ENCODE data around the gene CNTNAP5.

The CNTNAP5 gene

DNA sequence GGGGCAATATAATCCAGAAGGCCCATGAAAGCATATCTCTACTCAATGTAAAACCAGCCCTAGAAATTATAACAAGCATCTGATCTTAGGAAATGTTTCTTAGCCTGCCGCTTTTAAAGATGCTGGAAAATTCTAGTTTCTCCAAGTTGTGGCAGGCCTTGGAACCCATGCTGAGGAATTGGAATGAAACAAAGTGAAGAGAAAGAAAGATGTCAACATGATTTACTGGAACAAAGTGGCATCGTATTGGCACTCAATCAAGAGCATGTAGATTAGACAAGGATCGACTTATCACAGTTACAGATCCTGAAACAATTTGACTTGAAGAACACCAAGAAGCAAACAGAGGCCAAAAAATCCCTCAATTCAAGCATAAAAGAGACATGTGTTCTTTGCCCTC, 28.7 kb downstream of the CNTNAP5 start:
- Histone ChIP-seq H3K27me3 (ENCODE audit: insufficient read depth, low read length) (no peaks in the 10 kb centered on the region), H2AFZ (ENCODE audit: low read length, unreplicated experiment) (no peak overlapping the region), H3K4me3 (ENCODE audit: low read depth, low read length) (no peak overlapping the region), H3K27ac (ENCODE audit: low read depth, low read length) (no peak overlapping the region), H3K36me3 (ENCODE audit: insufficient read depth, low read length) (no peaks in the 10 kb centered on the region), H3K79me2 (ENCODE audit: control insufficient read depth, insufficient read depth, low read length, unreplicated experiment) (no peaks in the 10 kb centered on the region), H3K4me1 (ENCODE audit: control insufficient read depth, insufficient read depth, low read length, unreplicated experiment) (no peaks in the 10 kb centered on the region)

DNA sequence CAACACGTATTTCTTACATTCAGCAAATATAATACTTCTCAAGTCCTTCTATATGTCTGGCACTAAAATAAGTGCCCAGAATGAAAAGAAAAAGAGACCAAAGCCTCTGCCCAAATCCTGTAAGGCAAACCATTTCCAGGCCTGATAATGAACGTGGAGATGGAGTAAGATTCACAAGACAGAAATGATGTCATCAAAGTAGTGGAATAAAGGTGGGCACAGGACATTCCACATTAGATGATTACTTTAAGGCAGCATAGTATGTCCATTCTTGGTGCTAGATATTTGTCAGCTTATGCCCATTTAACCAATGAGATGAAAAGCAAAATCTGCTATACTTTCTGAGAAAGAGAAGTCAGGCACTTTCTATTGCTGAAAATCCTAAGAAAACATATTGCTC, 38.5 kb downstream of the CNTNAP5 start:
- H3K27ac ChIP-seq (ENCODE audit: low read depth, low read length): no peak overlapping the region
- no peaks in the 10 kb centered on the region for H3K36me3 ChIP-seq (ENCODE audit: insufficient read depth, low read length)
- H2AFZ ChIP-seq (ENCODE audit: low read length, unreplicated experiment): no peak overlapping the region
- H3K79me2 ChIP-seq (ENCODE audit: control insufficient read depth, insufficient read depth, low read length, unreplicated experiment): no peaks in the 10 kb centered on the region
- no peaks in the 10 kb centered on the region for H3K27me3 ChIP-seq (ENCODE audit: insufficient read depth, low read length)
- H3K4me3 ChIP-seq (ENCODE audit: low read depth, low read length): no peak overlapping the region
- H3K4me1 ChIP-seq (ENCODE audit: control insufficient read depth, insufficient read depth, low read length, unreplicated experiment): no peaks in the 10 kb centered on the region

GRCh38 chr2:124065636-124066035, 40.5 kb downstream of the CNTNAP5 start:
- no peaks in the 10 kb centered on the region for H3K27me3 ChIP-seq (ENCODE audit: insufficient read depth, low read length)
- H3K4me1 ChIP-seq (ENCODE audit: control insufficient read depth, insufficient read depth, low read length, unreplicated experiment): no peaks in the 10 kb centered on the region
- no peak overlapping the region for H3K4me3 ChIP-seq (ENCODE audit: low read depth, low read length)
- H3K79me2 ChIP-seq (ENCODE audit: control insufficient read depth, insufficient read depth, low read length, unreplicated experiment): no peaks in the 10 kb centered on the region
- H3K36me3 ChIP-seq (ENCODE audit: insufficient read depth, low read length): no peaks in the 10 kb centered on the region
- no peak overlapping the region for H3K27ac ChIP-seq (ENCODE audit: low read depth, low read length)
- no peak overlapping the region for H2AFZ ChIP-seq (ENCODE audit: low read length, unreplicated experiment)

- Histone ChIP-seq H3K79me2 (ENCODE audit: control insufficient read depth, insufficient read depth, low read length, unreplicated experiment) (no peaks in the 10 kb centered on the region), H3K4me3 (ENCODE audit: low read depth, low read length) (no peak overlapping the region), H2AFZ (ENCODE audit: low read length, unreplicated experiment) (no peak overlapping the region), H3K4me1 (ENCODE audit: control insufficient read depth, insufficient read depth, low read length, unreplicated experiment) (no peaks in the 10 kb centered on the region), H3K27me3 (ENCODE audit: insufficient read depth, low read length) (no peaks in the 10 kb centered on the region), H3K36me3 (ENCODE audit: insufficient read depth, low read length) (no peaks in the 10 kb centered on the region), H3K27ac (ENCODE audit: low read depth, low read length) (no peak overlapping the region)
Observed at GRCh38 chr2:124066776-124067175, 41.7 kb downstream of the CNTNAP5 start.

GRCh38 chr2:124079045-124079444, 54.0 kb downstream of the CNTNAP5 start:
- Histone ChIP-seq H3K27ac (ENCODE audit: low read depth, low read length) (no peak overlapping the region), H2AFZ (ENCODE audit: low read length, unreplicated experiment) (no peak overlapping the region), H3K79me2 (ENCODE audit: control insufficient read depth, insufficient read depth, low read length, unreplicated experiment) (no peaks in the 10 kb centered on the region), H3K36me3 (ENCODE audit: insufficient read depth, low read length) (no peaks in the 10 kb centered on the region), H3K4me1 (ENCODE audit: control insufficient read depth, insufficient read depth, low read length, unreplicated experiment) (no peaks in the 10 kb centered on the region), H3K4me3 (ENCODE audit: low read depth, low read length) (no peak overlapping the region), H3K27me3 (ENCODE audit: insufficient read depth, low read length) (no peaks in the 10 kb centered on the region)

DNA sequence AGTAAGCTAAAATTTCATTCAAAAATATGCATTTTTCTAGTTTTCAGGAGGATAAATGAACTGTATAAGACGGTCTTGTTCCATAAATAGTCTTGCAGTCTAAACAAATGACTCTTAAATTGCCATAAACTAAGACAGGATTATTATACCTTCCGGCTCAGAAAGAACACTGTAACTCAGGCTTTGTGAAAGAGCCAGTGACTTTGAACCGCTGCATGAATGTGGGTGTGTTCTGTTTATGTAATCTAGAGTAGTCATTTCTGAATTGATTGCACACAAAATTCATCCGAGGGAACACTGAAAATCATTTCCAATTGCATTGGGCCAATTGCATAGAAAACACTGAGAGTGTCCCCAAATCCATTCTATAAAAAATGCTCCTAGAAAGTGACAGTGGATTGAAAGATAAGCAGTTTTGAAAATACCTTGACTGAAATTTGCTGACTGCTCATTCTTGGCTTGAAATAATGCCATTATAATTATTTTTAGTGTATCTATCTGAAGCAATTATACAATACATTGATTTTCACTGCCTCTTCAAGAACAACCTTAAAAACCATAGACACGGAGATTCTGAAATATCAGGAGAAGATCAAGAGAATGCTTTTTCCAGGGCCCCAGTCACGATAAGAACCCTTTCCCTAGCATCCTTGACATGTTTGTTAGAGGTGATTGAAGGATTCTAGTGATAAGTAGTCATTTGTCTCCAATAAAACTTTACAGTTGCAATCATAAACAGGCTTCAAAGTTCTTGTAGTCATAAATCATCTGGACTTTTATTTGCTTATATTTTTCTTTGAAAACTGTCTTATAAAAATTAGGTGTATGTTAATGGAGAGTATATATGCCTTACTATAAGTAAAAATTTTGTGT, 55.4 kb downstream of the CNTNAP5 start:
- H3K4me3 ChIP-seq (ENCODE audit: low read depth, low read length): no peak overlapping the region
- no peaks in the 10 kb centered on the region for H3K79me2 ChIP-seq (ENCODE audit: control insufficient read depth, insufficient read depth, low read length, unreplicated experiment)
- H3K27ac ChIP-seq (ENCODE audit: low read depth, low read length): no peak overlapping the region
- H3K27me3 ChIP-seq (ENCODE audit: insufficient read depth, low read length): no peaks in the 10 kb centered on the region
- no peak overlapping the region for H2AFZ ChIP-seq (ENCODE audit: low read length, unreplicated experiment)
- no peaks in the 10 kb centered on the region for H3K4me1 ChIP-seq (ENCODE audit: control insufficient read depth, insufficient read depth, low read length, unreplicated experiment)
- no peaks in the 10 kb centered on the region for H3K36me3 ChIP-seq (ENCODE audit: insufficient read depth, low read length)

DNA sequence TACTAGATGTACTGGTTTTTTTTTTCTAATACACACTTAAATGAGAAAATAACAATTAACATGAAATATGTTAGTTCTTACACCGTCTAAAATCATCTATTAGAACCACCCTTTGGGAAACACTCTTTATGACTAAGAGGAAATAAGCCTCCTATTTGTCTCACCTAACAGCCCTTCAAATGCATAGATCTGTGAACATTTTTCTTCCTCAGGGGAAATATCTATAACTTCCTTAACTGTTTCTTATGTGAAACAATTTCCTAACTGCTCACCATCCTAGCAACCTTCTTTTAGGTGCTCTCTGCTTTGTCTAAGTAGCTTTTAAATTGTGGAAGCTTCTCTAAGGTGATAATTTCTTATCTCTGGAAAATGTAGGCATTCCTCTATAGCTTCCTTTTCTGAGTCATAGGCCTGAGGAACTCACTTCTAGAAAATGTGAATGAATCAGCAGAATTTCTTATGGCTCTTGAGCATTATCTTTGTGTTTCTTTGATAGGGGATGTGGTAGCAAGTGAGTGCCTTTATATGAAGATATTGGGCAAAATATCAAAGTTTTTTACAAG, 56.1 kb downstream of the CNTNAP5 start:
- no peak overlapping the region for H3K4me3 ChIP-seq (ENCODE audit: low read depth, low read length)
- H3K27me3 ChIP-seq (ENCODE audit: insufficient read depth, low read length): no peaks in the 10 kb centered on the region
- no peak overlapping the region for H3K27ac ChIP-seq (ENCODE audit: low read depth, low read length)
- no peaks in the 10 kb centered on the region for H3K79me2 ChIP-seq (ENCODE audit: control insufficient read depth, insufficient read depth, low read length, unreplicated experiment)
- no peaks in the 10 kb centered on the region for H3K4me1 ChIP-seq (ENCODE audit: control insufficient read depth, insufficient read depth, low read length, unreplicated experiment)
- no peaks in the 10 kb centered on the region for H3K36me3 ChIP-seq (ENCODE audit: insufficient read depth, low read length)
- no peak overlapping the region for H2AFZ ChIP-seq (ENCODE audit: low read length, unreplicated experiment)

- Histone ChIP-seq H3K79me2 (ENCODE audit: control insufficient read depth, insufficient read depth, low read length, unreplicated experiment) (no peaks in the 10 kb centered on the region), H3K4me3 (ENCODE audit: low read depth, low read length) (no peak overlapping the region), H3K36me3 (ENCODE audit: insufficient read depth, low read length) (no peaks in the 10 kb centered on the region), H2AFZ (ENCODE audit: low read length, unreplicated experiment) (no peak overlapping the region), H3K27ac (ENCODE audit: low read depth, low read length) (no peak overlapping the region), H3K27me3 (ENCODE audit: insufficient read depth, low read length) (no peaks in the 10 kb centered on the region), H3K4me1 (ENCODE audit: control insufficient read depth, insufficient read depth, low read length, unreplicated experiment) (no peaks in the 10 kb centered on the region)
Observed at GRCh38 chr2:124088616-124089015, 63.5 kb downstream of the CNTNAP5 start.

GRCh38 chr2:124091721-124092120, 66.6 kb downstream of the CNTNAP5 start:
- no peaks in the 10 kb centered on the region for H3K79me2 ChIP-seq (ENCODE audit: control insufficient read depth, insufficient read depth, low read length, unreplicated experiment)
- no peaks in the 10 kb centered on the region for H3K4me1 ChIP-seq (ENCODE audit: control insufficient read depth, insufficient read depth, low read length, unreplicated experiment)
- no peaks in the 10 kb centered on the region for H3K36me3 ChIP-seq (ENCODE audit: insufficient read depth, low read length)
- no peak overlapping the region for H3K27ac ChIP-seq (ENCODE audit: low read depth, low read length)
- H3K4me3 ChIP-seq (ENCODE audit: low read depth, low read length): no peak overlapping the region
- no peaks in the 10 kb centered on the region for H3K27me3 ChIP-seq (ENCODE audit: insufficient read depth, low read length)
- H2AFZ ChIP-seq (ENCODE audit: low read length, unreplicated experiment): no peak overlapping the region

DNA sequence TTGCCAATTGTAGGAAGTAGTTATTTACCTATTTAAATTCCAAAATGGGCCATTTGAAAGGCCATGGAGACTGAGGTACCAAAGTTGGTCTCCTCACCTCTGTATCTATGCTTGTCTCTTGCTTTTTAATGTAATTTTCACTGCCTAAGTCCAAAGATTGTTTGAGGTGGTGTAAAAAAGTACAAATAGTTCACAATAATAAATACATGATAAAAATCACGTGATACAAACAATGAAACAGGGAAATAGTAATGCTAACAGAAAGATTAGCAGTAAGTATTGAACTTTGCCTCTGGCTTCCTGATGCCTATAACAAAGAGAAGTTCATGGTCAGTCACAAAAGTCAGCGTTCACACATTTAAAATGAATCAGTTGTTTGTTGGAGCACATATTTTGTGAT, 67.6 kb downstream of the CNTNAP5 start:
- H2AFZ ChIP-seq (ENCODE audit: low read length, unreplicated experiment): no peak overlapping the region
- H3K27ac ChIP-seq (ENCODE audit: low read depth, low read length): no peak overlapping the region
- no peaks in the 10 kb centered on the region for H3K36me3 ChIP-seq (ENCODE audit: insufficient read depth, low read length)
- H3K4me1 ChIP-seq (ENCODE audit: control insufficient read depth, insufficient read depth, low read length, unreplicated experiment): no peaks in the 10 kb centered on the region
- H3K4me3 ChIP-seq (ENCODE audit: low read depth, low read length): no peak overlapping the region
- H3K27me3 ChIP-seq (ENCODE audit: insufficient read depth, low read length): no peaks in the 10 kb centered on the region
- H3K79me2 ChIP-seq (ENCODE audit: control insufficient read depth, insufficient read depth, low read length, unreplicated experiment): no peaks in the 10 kb centered on the region

DNA sequence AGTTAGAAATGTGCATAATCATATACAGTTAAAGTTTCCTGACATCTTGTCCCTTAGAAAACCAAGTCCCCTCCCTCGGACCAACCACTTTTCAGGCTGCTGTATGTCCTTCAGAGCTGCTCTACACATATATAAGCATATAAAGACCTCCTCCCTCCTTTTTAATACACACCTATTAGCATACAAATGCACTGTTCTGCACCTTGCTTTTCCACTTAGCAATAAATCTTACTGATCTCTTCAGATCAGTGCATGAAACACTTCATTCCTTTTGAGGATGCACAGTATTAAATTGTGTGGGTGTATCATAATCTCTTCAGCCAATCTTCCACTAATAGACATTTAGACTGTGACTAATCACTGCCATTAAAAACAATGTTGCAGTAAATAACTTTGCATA, 79.8 kb downstream of the CNTNAP5 start:
- Histone ChIP-seq H3K79me2 (ENCODE audit: control insufficient read depth, insufficient read depth, low read length, unreplicated experiment) (no peaks in the 10 kb centered on the region), H3K27me3 (ENCODE audit: insufficient read depth, low read length) (no peaks in the 10 kb centered on the region), H3K36me3 (ENCODE audit: insufficient read depth, low read length) (no peaks in the 10 kb centered on the region), H3K4me1 (ENCODE audit: control insufficient read depth, insufficient read depth, low read length, unreplicated experiment) (no peaks in the 10 kb centered on the region), H3K27ac (ENCODE audit: low read depth, low read length) (no peak overlapping the region), H2AFZ (ENCODE audit: low read length, unreplicated experiment) (no peak overlapping the region), H3K4me3 (ENCODE audit: low read depth, low read length) (no peak overlapping the region)
